DOHH2 (cell line): ENCODE measurements around the gene KIAA1143.

Source experiments
- H3F3A ChIP-seq: fragments of 200-600 bp; sonication (generic), shearing (Covaris generic); 2 replicates; pipeline ENCODE4 v1.6.0; 2016; ENCODE audit warnings: antibody characterized with exemption, mild to moderate bottlenecking; ENCODE audit not compliant: control insufficient read depth, insufficient read depth
- H3K27ac ChIP-seq: fragments of 200-600 bp; sonication (generic); 2 replicates; pipeline ENCODE4 v1.5.1; 2014; ENCODE audit warnings: low read depth, mild to moderate bottlenecking, low read length, moderate library complexity
- H3K27me3 ChIP-seq: fragments of 200-600 bp; sonication (generic); 2 replicates; pipeline ENCODE4 v1.6.1; 2014; ENCODE audit warnings: mild to moderate bottlenecking, low read length, mixed read lengths; ENCODE audit not compliant: control insufficient read depth
- H3K36me3 ChIP-seq: fragments of 200-600 bp; sonication (generic); 2 replicates; pipeline ENCODE4 v1.6.1; 2014; ENCODE audit warnings: mild to moderate bottlenecking, low read length, moderate library complexity, mixed read lengths; ENCODE audit not compliant: control insufficient read depth
- H3K4me1 ChIP-seq: fragments of 200-600 bp; sonication (generic); 2 replicates; pipeline ENCODE4 v1.6.1; 2014; ENCODE audit warnings: mild to moderate bottlenecking, low read length, mixed read lengths; ENCODE audit not compliant: control insufficient read depth
- H3K4me2 ChIP-seq: fragments of 200-600 bp; sonication (generic); 2 replicates; pipeline ENCODE4 v1.6.0; 2014; ENCODE audit warnings: mild to moderate bottlenecking, low read length, moderate library complexity
- H3K4me3 ChIP-seq: fragments of 200-600 bp; sonication (generic); 2 replicates; pipeline ENCODE4 v1.5.1; 2014; ENCODE audit warnings: mild to moderate bottlenecking, low read length, mixed read lengths
- H3K79me2 ChIP-seq: fragments of 200-600 bp; sonication (generic); 2 replicates; pipeline ENCODE4 v1.6.1; 2014; ENCODE audit warnings: mild to moderate bottlenecking, low read length, mixed read lengths; ENCODE audit not compliant: control insufficient read depth
- H3K9me2 ChIP-seq: fragments of 200-600 bp; sonication (generic); replicated peaks from 2 replicates; pipeline ENCODE4 v1.6.1; 2014; ENCODE audit warnings: mild to moderate bottlenecking, low read length, mixed read lengths; ENCODE audit not compliant: control insufficient read depth
- H3K9me3 ChIP-seq: fragments of 200-600 bp; sonication (generic); 2 replicates; pipeline ENCODE4 v1.6.1; 2014; ENCODE audit warnings: antibody characterized with exemption, low read length, mixed read lengths; ENCODE audit not compliant: control insufficient read depth, insufficient read depth
- H4K20me1 ChIP-seq: fragments of 200-600 bp; sonication (generic); 2 replicates; pipeline ENCODE4 v1.6.0; 2014; ENCODE audit warnings: low read depth, mild to moderate bottlenecking, antibody characterized with exemption, low read length, moderate library complexity; ENCODE audit not compliant: control insufficient read depth, insufficient read depth
- EZH2phosphoT487 ChIP-seq: fragments of 200-600 bp; sonication (generic); IDR thresholded peaks from 2 replicates; pipeline ENCODE4 v1.6.1; 2017; ENCODE audit warnings: borderline replicate concordance, mild to moderate bottlenecking, antibody characterized with exemption, low read length, moderate library complexity, mixed read lengths
- TF ChIP-seq, protein P1 (sequence below): fragments of 200-600 bp; sonication (generic); IDR thresholded peaks from one replicate; pipeline ENCODE4 v1.5.1; 2014; ENCODE audit warnings: antibody characterized with exemption, mild to moderate bottlenecking, low read depth, low read length; ENCODE audit not compliant: poor library complexity, severe bottlenecking

Gene KIAA1143

DNA sequence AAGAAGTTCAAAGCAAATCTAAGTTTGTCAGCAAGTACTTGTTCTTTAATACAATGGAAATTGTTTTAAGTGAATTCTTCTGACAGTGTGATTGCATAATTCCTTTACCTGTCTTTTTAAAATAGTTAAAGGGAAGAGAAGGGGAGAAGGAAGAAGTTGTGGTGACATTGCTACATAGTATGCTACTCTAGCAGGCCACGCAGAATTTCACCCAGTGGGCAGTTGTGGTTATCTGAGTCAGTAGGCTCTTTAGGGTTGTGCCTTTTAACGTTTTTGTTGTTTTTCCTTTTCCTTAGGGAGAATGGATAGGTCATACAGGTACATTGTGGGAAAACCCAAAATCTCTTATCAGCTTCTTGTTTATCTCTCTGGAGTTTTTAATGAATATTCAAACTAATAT, 40.6 kb upstream of the KIAA1143 start:
- Histone ChIP-seq H4K20me1 (no peaks in the 10 kb centered on the region), H3K27me3 (no peaks in the 10 kb centered on the region), H3K36me3 (peaks cover 80% of the 10 kb centered on the region), H3F3A (no peaks in the 10 kb centered on the region), H3K27ac (no peak overlapping the region), H3K4me3 (no peak overlapping the region), H3K9me2 (no peaks in the 10 kb centered on the region), H3K4me2 (no peak overlapping the region), H3K79me2 (no peaks in the 10 kb centered on the region), H3K4me1 (no peaks in the 10 kb centered on the region), H3K9me3 (no peaks in the 10 kb centered on the region)
- no peak for TF ChIP-seq EZH2phosphoT487
- TF ChIP-seq, protein P1, sequence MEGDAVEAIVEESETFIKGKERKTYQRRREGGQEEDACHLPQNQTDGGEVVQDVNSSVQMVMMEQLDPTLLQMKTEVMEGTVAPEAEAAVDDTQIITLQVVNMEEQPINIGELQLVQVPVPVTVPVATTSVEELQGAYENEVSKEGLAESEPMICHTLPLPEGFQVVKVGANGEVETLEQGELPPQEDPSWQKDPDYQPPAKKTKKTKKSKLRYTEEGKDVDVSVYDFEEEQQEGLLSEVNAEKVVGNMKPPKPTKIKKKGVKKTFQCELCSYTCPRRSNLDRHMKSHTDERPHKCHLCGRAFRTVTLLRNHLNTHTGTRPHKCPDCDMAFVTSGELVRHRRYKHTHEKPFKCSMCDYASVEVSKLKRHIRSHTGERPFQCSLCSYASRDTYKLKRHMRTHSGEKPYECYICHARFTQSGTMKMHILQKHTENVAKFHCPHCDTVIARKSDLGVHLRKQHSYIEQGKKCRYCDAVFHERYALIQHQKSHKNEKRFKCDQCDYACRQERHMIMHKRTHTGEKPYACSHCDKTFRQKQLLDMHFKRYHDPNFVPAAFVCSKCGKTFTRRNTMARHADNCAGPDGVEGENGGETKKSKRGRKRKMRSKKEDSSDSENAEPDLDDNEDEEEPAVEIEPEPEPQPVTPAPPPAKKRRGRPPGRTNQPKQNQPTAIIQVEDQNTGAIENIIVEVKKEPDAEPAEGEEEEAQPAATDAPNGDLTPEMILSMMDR: no peak

DNA sequence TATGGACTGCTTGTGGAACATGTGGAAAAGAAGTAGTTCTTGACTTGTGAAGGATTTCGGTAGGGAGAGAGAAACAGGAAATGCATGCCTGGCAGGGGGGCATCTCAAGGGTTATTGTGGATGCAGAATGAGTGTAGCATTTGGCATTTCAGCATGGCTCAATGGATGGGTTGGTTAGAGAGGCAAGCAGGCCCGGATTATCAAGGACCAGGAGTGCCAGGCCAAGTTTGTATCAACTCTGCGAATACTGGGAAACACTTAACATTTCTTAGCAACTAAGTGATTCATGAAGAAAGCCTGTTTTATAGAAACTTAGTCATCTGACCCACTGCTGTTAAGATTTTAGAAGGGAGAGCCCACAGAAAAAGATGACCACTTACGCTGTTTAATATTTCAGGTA, 33.8 kb upstream of the KIAA1143 start:
- no peak overlapping the region for H3K27ac ChIP-seq
- H3K4me1 ChIP-seq: no peaks in the 10 kb centered on the region
- H3F3A ChIP-seq: no peaks in the 10 kb centered on the region
- no peak overlapping the region for H3K4me3 ChIP-seq
- no peaks in the 10 kb centered on the region for H3K27me3 ChIP-seq
- no peaks in the 10 kb centered on the region for H3K9me3 ChIP-seq
- H3K4me2 ChIP-seq: no peak overlapping the region
- H3K79me2 ChIP-seq: no peaks in the 10 kb centered on the region
- TF ChIP-seq, protein P1: no peak
- no peak for TF ChIP-seq EZH2phosphoT487
- H4K20me1 ChIP-seq: no peaks in the 10 kb centered on the region
- no peaks in the 10 kb centered on the region for H3K9me2 ChIP-seq
- H3K36me3 ChIP-seq: peaks cover 68% of the 10 kb centered on the region

DNA sequence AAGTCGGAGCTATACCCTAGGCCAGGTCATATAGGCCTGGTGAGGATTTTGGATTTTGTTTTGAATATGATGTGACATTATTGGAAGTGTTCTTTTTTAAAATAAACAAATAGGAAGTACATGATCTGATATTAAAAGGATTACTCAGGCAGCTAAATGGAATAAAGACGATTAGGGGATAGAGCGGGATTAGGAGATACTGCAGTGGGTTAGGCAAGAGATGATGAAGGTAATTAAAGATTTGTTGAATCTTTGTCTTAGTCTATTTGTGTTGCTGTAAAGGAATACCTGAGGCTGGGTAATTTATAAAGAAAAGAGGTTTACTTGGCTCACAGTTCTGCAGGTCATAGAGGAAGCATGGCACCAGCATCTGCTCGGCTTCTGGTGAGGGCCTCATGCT, 21.5 kb upstream of the KIAA1143 start:
- Histone ChIP-seq H3K4me3 (no peak overlapping the region), H3K36me3 (peaks cover 67% of the 10 kb centered on the region), H3F3A (no peaks in the 10 kb centered on the region), H3K27ac (no peak overlapping the region), H4K20me1 (no peaks in the 10 kb centered on the region), H3K27me3 (no peaks in the 10 kb centered on the region), H3K79me2 (no peaks in the 10 kb centered on the region), H3K4me1 (no peaks in the 10 kb centered on the region), H3K9me3 (no peaks in the 10 kb centered on the region), H3K4me2 (no peak overlapping the region), H3K9me2 (no peaks in the 10 kb centered on the region)
- TF ChIP-seq EZH2phosphoT487: no peak

DNA sequence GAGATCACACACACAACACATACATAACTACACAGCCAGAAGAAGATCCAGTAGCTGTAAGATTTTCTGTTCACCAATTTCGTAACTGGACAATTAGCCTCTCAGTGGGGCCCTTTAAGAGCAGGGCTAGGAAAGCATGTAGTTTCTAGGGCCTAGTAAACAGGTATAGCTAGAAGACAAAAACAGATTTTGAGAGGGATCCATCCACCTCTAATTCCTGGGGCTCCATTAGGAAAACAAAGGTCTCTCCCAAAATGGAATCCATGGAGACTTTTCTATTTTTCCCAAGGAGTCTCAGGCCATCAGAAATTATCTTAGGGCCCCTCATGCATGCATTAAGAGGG, 10.7 kb upstream of the KIAA1143 start:
- Histone ChIP-seq H3K4me1 (no peaks in the 10 kb centered on the region), H4K20me1 (no peaks in the 10 kb centered on the region), H3K4me3 (no peak overlapping the region), H3K36me3 (peaks cover 82% of the 10 kb centered on the region), H3K79me2 (peaks cover 69% of the 10 kb centered on the region), H3K4me2 (no peak overlapping the region), H3F3A (no peaks in the 10 kb centered on the region), H3K27ac (no peak overlapping the region), H3K9me2 (no peaks in the 10 kb centered on the region), H3K9me3 (peaks cover 27% of the 10 kb centered on the region), H3K27me3 (no peaks in the 10 kb centered on the region)
- no peak for TF ChIP-seq EZH2phosphoT487
- TF ChIP-seq, protein P1: no peak
